NCI-H82 (cell line): ENCODE measurements around the gene PPM1J.
"Not testable (repeated sequence)": the region's sequence is repeated elsewhere in the genome, so short reads cannot be mapped to it uniquely, and the experiment has no call there.

Experiments used
- DNase-seq: peaks from one replicate; lab custom pipeline; 2025; lab: John Stamatoyannopoulos, UW

PPM1J gene

GRCh38 chr1:112721294-112721693 is 6.2 kb upstream of the PPM1J start:
- DNase-seq, result not testable (repeated sequence)

GRCh38 chr1:112720800-112721199 is 5.7 kb upstream of the PPM1J start:
- no peak for DNase-seq

- no peak for DNase-seq
Observed at GRCh38 chr1:112719706-112720105, 4.6 kb upstream of the PPM1J start.

GRCh38 chr1:112718691-112719418 is 3.7 kb upstream of the PPM1J start:
- peak; percentile 86 for DNase-seq

- peak; percentile 34 for DNase-seq
Observed at GRCh38 chr1:112717263-112717873, 2.2 kb upstream of the PPM1J start.

- peak; percentile 96 for DNase-seq
Observed at GRCh38 chr1:112716133-112716720, 1.1 kb upstream of the PPM1J start.

GRCh38 chr1:112714313-112715263 is 544 bp downstream of the PPM1J start:
- peak; percentile 44 for DNase-seq

- DNase-seq, result no peak
Observed at GRCh38 chr1:112713466-112714312, 1.4 kb downstream of the PPM1J start.

- DNase-seq, result peak; percentile 24
Observed at GRCh38 chr1:112712701-112713128, 2.4 kb downstream of the PPM1J start.

GRCh38 chr1:112712191-112712590 is 2.9 kb downstream of the PPM1J start:
- peak; percentile 28 for DNase-seq

GRCh38 chr1:112711670-112712069 is 3.5 kb downstream of the PPM1J start:
- DNase-seq, result no peak

- DNase-seq, result peak; percentile 15
Observed at GRCh38 chr1:112711041-112711440, 4.1 kb downstream of the PPM1J start.

- DNase-seq, result no peak
Observed at GRCh38 chr1:112710586-112710985, 4.5 kb downstream of the PPM1J start.

GRCh38 chr1:112710159-112710558 is 5.0 kb downstream of the PPM1J start:
- DNase-seq, result no peak

GRCh38 chr1:112708489-112708888 is 6.6 kb downstream of the PPM1J start:
- no peak for DNase-seq

GRCh38 chr1:112708002-112708448 is 7.1 kb downstream of the PPM1J start:
- DNase-seq, result no peak

GRCh38 chr1:112707221-112708001 is 7.7 kb downstream of the PPM1J start:
- peak; percentile 94 for DNase-seq

- peak; percentile 86 for DNase-seq
Observed at GRCh38 chr1:112706505-112707220, 8.5 kb downstream of the PPM1J start, which contains the start of gene RHOC. TSS of gene RHOC (minus strand) at chr1:112707127. CDS start at chr1:112703799, 3,328 bp downstream.

GRCh38 chr1:112704934-112705627 is 10.1 kb downstream of the PPM1J start:
- peak; percentile 80 for DNase-seq
